HL-60 (cell line): Measurements from ENCODE around the gene DPH5.

Experiments
- DNase-seq, 2 experiments: peaks; one replicate each; pipeline ENCODE4 v3.0.0-alpha.2; 2010 to 2020; ENCODE audit warnings: low read depth in 1 of 2, low spot score in 1 of 2
- H3K27ac ChIP-seq: fragments of 250-450 bp; sonication (Bioruptor Pico); replicated peaks from 2 replicates; pipeline ENCODE4 v1.5.1; 2020; ENCODE audit warnings: mild to moderate bottlenecking, moderate library complexity
- H3K27me3 ChIP-seq: fragments of 250-450 bp; sonication (Bioruptor Pico); 2 replicates; pipeline ENCODE4 v1.5.1; 2021; ENCODE audit warnings: mild to moderate bottlenecking, moderate library complexity; ENCODE audit not compliant: insufficient read depth, poor library complexity, severe bottlenecking
- H3K4me3 ChIP-seq: replicated peaks from 2 replicates; pipeline ENCODE4 v1.5.1; 2011; ENCODE audit warnings: mild to moderate bottlenecking, control low read depth, low read length; ENCODE audit not compliant: insufficient read depth
- GABPA ChIP-seq: IDR thresholded peaks from 2 replicates; pipeline ENCODE4 v1.6.1; 2012; ENCODE audit warnings: low read depth
- POLR2AphosphoS5 ChIP-seq: IDR thresholded peaks from 2 replicates; pipeline ENCODE4 v1.6.1; 2012; ENCODE audit warnings: low read depth
- SPI1 ChIP-seq: IDR thresholded peaks from 2 replicates; pipeline ENCODE4 v1.6.1; 2012; ENCODE audit warnings: low read depth, mild to moderate bottlenecking, borderline replicate concordance
- TF ChIP-seq, protein P1 (sequence below): IDR thresholded peaks from 2 replicates; pipeline ENCODE4 v1.6.1; 2012; ENCODE audit warnings: low read depth; ENCODE audit not compliant: insufficient replicate concordance
- TF ChIP-seq, protein P2 (sequence below): IDR thresholded peaks from one replicate; pipeline ENCODE4 v1.5.1; 2011; ENCODE audit warnings: low read length, control low read depth, inconsistent platforms; ENCODE audit not compliant: insufficient read depth

DPH5 gene

DNA sequence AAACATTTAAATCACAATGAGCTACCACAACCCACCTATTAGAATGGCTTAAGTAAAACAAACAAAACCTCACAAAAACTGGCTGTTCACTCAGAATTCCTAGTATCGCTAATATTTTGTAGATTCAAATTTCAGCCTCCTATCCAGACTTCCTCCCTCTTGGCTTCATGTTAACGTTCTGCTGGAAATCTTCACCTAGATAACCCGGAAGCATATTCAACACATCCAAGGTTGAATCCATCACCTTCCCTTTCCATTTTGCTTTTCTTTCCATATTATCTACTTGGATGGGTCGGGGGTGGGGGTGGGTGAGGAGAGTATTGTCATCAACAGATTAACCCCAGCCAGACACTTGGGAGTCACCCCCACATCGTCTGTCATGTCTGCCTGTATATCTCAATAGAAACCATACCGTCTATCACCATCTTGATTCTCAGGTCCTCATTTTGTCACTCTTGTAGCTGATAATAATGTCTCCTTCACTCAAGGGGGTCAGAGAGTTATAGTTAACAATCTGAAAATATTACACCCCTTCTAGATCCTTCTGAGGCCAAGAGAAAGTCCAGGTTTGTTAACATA lies 1.7 kb upstream of the DPH5 start:
- H3K4me3 ChIP-seq = no peak overlapping the region
- TF ChIP-seq, protein P1, sequence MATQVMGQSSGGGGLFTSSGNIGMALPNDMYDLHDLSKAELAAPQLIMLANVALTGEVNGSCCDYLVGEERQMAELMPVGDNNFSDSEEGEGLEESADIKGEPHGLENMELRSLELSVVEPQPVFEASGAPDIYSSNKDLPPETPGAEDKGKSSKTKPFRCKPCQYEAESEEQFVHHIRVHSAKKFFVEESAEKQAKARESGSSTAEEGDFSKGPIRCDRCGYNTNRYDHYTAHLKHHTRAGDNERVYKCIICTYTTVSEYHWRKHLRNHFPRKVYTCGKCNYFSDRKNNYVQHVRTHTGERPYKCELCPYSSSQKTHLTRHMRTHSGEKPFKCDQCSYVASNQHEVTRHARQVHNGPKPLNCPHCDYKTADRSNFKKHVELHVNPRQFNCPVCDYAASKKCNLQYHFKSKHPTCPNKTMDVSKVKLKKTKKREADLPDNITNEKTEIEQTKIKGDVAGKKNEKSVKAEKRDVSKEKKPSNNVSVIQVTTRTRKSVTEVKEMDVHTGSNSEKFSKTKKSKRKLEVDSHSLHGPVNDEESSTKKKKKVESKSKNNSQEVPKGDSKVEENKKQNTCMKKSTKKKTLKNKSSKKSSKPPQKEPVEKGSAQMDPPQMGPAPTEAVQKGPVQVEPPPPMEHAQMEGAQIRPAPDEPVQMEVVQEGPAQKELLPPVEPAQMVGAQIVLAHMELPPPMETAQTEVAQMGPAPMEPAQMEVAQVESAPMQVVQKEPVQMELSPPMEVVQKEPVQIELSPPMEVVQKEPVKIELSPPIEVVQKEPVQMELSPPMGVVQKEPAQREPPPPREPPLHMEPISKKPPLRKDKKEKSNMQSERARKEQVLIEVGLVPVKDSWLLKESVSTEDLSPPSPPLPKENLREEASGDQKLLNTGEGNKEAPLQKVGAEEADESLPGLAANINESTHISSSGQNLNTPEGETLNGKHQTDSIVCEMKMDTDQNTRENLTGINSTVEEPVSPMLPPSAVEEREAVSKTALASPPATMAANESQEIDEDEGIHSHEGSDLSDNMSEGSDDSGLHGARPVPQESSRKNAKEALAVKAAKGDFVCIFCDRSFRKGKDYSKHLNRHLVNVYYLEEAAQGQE = no peak
- TF ChIP-seq GABPA (no peak), POLR2AphosphoS5 (no peak), SPI1 (no peak)
- TF ChIP-seq, protein P2, sequence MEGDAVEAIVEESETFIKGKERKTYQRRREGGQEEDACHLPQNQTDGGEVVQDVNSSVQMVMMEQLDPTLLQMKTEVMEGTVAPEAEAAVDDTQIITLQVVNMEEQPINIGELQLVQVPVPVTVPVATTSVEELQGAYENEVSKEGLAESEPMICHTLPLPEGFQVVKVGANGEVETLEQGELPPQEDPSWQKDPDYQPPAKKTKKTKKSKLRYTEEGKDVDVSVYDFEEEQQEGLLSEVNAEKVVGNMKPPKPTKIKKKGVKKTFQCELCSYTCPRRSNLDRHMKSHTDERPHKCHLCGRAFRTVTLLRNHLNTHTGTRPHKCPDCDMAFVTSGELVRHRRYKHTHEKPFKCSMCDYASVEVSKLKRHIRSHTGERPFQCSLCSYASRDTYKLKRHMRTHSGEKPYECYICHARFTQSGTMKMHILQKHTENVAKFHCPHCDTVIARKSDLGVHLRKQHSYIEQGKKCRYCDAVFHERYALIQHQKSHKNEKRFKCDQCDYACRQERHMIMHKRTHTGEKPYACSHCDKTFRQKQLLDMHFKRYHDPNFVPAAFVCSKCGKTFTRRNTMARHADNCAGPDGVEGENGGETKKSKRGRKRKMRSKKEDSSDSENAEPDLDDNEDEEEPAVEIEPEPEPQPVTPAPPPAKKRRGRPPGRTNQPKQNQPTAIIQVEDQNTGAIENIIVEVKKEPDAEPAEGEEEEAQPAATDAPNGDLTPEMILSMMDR = no peak
- H3K27ac ChIP-seq = no peak overlapping the region
- DNase-seq = no peak
- H3K27me3 ChIP-seq = no peaks in the 10 kb centered on the region

DNA sequence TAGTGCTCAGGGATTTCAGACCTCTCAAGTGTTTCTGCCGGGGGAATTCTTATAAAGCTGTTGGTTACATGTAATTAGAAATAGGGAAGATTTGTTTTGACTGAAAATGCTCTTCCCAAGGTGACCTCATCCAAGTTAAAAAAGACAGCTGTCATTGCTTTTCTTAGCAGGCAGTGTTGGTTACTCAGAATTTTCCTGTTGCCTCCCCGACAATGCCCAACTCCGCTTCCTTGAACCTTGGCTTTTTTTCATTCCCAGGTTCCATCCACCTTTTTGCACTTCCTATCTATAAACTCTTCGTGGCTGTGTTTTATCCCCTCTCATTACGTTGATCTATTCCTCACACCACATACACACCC lies 825 bp upstream of the DPH5 start:
- Histone ChIP-seq H3K27ac (peak overlapping the region; percentile 83), H3K27me3 (no peaks in the 10 kb centered on the region), H3K4me3 (peak overlapping the region; percentile 94)
- TF ChIP-seq SPI1 (no peak), GABPA (no peak), POLR2AphosphoS5 (no peak)
- TF ChIP-seq, protein P1 = no peak
- TF ChIP-seq, protein P2 = no peak
- DNase-seq = no peak

DNA sequence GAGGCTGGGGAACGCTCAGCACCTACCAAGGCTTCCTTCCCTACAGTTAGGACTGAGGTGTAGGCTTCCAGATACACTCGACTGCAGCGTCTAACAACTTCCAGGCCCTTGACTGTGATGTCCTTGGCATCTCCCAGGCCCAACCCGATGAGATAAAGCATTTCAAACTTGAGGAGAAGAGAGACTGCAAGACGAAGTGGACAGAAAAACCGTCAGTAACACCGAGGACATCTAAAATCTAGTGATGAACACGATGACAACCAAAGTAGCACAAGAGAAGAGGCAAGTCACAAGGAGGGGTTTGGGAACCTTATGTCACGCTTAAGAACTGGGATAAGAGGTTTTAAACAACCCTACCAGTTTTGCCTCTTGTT lies 314 bp downstream of the DPH5 start:
- Histone ChIP-seq H3K4me3 (peak overlapping the region; percentile 94), H3K27ac (peak overlapping the region; percentile 83), H3K27me3 (no peaks in the 10 kb centered on the region)
- DNase-seq = peak; percentile 10 to 12
- TF ChIP-seq, protein P1 = no peak
- TF ChIP-seq GABPA (no peak), POLR2AphosphoS5 (no peak), SPI1 (no peak)
- TF ChIP-seq, protein P2 = no peak
